Activated naive CD4-positive, alpha-beta T cell treated with anti-CD3 and anti-CD28 coated beads, Interleukin-2, amount 10 ng/mL, durations not matched to agents 7 days and 5 days (primary cell): ENCODE data around the gene ATOH8.
"Not testable (repeated sequence)": the region's sequence is repeated elsewhere in the genome, so short reads cannot be mapped to it uniquely, and the experiment has no call there.

Experiments
- CTCF ChIA-PET: fragments of 350-600 bp; sonication (Branson Sonifier 250); formaldehyde crosslinking; loops from one replicate; lab custom pipeline; 2021; ENCODE audit warnings: antibody characterized with exemption; lab: Charles Lee
- DNase-seq: peaks from one replicate; pipeline ENCODE4 v3.0.0-alpha.2; 2020
- H3K27ac Mint-ChIP-seq: one replicate; pipeline ENCODE4 v1.8.0; 2021; ENCODE audit warnings: mild to moderate bottlenecking, moderate library complexity, mixed read lengths
- H3K27me3 Mint-ChIP-seq: one replicate; pipeline ENCODE4 v1.8.0; 2021; ENCODE audit warnings: mild to moderate bottlenecking, mixed read lengths
- H3K36me3 Mint-ChIP-seq: one replicate; pipeline ENCODE4 v1.8.0; 2021; ENCODE audit warnings: mixed read lengths
- H3K4me1 Mint-ChIP-seq: one replicate; pipeline ENCODE4 v1.8.0; 2021; ENCODE audit warnings: mixed read lengths
- H3K4me3 Mint-ChIP-seq: one replicate; pipeline ENCODE4 v1.8.0; 2021; ENCODE audit warnings: mild to moderate bottlenecking, moderate library complexity, mixed read lengths
- H3K9me3 Mint-ChIP-seq: one replicate; pipeline ENCODE4 v1.8.0; 2021; ENCODE audit warnings: mixed read lengths

The ATOH8 gene

GRCh38 chr2:85712849-85713612 lies 40.8 kb upstream of the ATOH8 start:
- CTCF ChIA-PET, result interaction anchor here (0.6 to 3.8 kb wide), 7 partner anchors 12 to 108 kb away, joined by 3 to 19 read pairs (median 4); no protein-coding TSS in a partner anchor
- H3K4me1 Mint-ChIP-seq, result peaks cover 42% of the 10 kb centered on the region

DNA sequence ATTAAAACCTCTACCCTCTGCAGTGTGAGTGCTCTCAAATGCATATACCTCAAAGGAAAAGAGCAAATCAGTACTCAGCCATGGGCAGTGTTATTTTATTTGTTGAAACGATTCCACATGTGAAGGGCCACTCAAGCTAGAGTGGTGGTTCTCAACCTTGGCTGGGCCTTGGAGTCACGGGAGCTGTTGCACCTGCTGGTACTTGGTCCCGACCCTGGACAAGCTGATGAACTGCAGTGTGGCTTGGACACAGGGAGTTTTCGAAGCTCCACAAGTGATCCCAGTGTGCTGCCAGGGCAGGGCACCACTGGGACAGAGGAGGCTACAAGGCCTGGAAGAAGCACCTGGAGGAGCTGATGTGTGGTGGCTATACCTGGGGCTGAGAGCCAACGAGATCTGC lies 40.0 kb upstream of the ATOH8 start:
- peaks cover 50% of the 10 kb centered on the region for H3K27me3 Mint-ChIP-seq
- DNase-seq, result no peak
- H3K4me3 Mint-ChIP-seq, result no peak overlapping the region
- H3K4me1 Mint-ChIP-seq, result peaks cover 42% of the 10 kb centered on the region
- H3K27ac Mint-ChIP-seq, result no peak overlapping the region
- no peaks in the 10 kb centered on the region for H3K9me3 Mint-ChIP-seq
- no peaks in the 10 kb centered on the region for H3K36me3 Mint-ChIP-seq
- CTCF ChIA-PET, result interaction anchor here (0.6 to 3.8 kb wide), 7 partner anchors 11 to 107 kb away, joined by 3 to 19 read pairs (median 3); no protein-coding TSS in a partner anchor

More at GRCh38 chr2:85712849-85713612, 40.8 kb upstream of the ATOH8 start:
- peak overlapping the region; percentile 40 for H3K27ac Mint-ChIP-seq
- H3K4me3 Mint-ChIP-seq, result no peak overlapping the region
- H3K9me3 Mint-ChIP-seq, result no peaks in the 10 kb centered on the region
- H3K27me3 Mint-ChIP-seq, result peaks cover 42% of the 10 kb centered on the region
- H3K36me3 Mint-ChIP-seq, result no peaks in the 10 kb centered on the region
- DNase-seq, result no peak

DNA sequence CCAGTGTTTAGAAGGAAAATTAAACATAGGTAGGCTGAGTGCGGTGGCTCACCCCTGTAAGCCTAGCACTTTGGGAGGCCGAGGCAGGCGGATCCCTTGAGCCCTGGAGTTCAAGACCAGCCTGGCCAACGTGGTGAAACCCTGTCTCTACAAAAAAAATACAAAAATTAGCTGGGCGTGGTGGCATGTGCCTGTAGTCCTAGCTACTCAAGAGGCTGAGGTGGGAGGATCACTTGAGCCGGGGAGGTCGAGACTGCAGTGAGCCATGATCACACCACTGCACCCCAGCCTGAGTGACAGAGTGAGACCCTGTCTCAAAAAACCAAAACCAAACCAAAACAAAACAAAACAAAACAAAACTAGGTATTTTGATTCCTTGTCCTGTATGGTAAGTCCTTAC lies 39.4 kb upstream of the ATOH8 start:
- not testable (repeated sequence) for H3K4me3 Mint-ChIP-seq, DNase-seq, H3K9me3 Mint-ChIP-seq, H3K36me3 Mint-ChIP-seq
- H3K27ac Mint-ChIP-seq, result peak overlapping the region; percentile 60
- peaks cover 56% of the 10 kb centered on the region for H3K27me3 Mint-ChIP-seq
- peaks cover 42% of the 10 kb centered on the region for H3K4me1 Mint-ChIP-seq
- CTCF ChIA-PET, result interaction anchor here (0.8 to 3.8 kb wide), 6 partner anchors 11 to 77 kb away, joined by 3 to 19 read pairs (median 4); no protein-coding TSS in a partner anchor

DNA sequence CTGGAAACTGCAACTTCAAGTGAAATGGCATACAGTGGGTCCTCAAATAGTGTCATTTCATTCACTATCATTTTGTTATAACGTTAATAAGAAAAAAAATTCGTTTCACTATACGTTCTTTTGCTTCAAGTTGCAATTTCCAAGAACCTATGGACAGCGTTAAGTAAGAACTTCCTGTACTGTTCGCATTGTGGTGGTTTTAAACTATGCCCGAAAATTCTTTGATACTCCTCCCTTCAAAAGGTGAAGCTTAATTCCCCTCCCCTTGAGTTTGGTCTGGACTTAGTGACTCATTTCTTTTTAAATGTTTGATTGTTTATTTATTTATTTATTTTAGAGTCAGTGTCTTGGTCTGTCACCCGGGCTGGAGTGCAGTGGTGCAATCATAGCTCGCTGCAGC lies 39.0 kb upstream of the ATOH8 start:
- Mint-ChIP-seq H3K4me3 (no peak overlapping the region), H3K4me1 (peaks cover 40% of the 10 kb centered on the region), H3K9me3 (no peaks in the 10 kb centered on the region), H3K27me3 (peaks cover 57% of the 10 kb centered on the region), H3K36me3 (no peaks in the 10 kb centered on the region), H3K27ac (peak overlapping the region; percentile 79)
- DNase-seq, result no peak
- CTCF ChIA-PET, result interaction anchor here (1.1 to 3.8 kb wide), 6 partner anchors 8 to 113 kb away, joined by 3 to 19 read pairs (median 6); no protein-coding TSS in a partner anchor

DNA sequence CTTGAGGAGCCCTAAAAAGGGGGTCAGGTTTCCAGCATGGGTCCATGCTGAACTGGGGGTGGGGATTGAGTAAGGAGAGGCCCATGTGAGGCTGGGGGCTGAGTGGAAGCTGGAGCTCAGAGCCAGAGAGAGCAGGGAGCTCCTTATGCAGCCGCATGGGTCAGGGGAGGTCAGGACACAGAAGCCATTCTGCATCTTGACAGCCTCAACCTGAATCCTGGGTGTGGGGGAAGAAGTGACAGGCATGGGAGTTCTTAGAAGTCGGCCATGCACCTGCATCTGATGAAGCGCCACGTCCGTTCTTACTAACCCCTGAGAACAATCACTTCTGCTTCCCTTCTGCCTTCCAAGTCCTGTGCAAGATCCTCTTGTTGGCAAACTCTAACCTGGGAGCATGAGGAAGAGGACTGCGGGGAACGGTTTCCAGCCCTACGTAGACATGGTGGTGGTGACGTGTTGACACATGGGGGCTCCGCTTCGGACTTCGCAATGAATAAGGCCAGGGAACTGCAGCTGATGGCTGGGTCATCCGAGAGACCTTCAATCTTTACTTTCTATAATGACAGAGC lies 37.4 kb upstream of the ATOH8 start:
- no peaks in the 10 kb centered on the region for H3K36me3 Mint-ChIP-seq
- peaks cover 47% of the 10 kb centered on the region for H3K27me3 Mint-ChIP-seq
- peaks cover 34% of the 10 kb centered on the region for H3K4me1 Mint-ChIP-seq
- CTCF ChIA-PET, result interaction anchor here (2.3 to 3.8 kb wide), 2 partner anchors 9 to 37 kb away, joined by 13 to 19 read pairs; no protein-coding TSS in a partner anchor
- peaks cover 6% of the 10 kb centered on the region for H3K9me3 Mint-ChIP-seq
- DNase-seq, result no peak
- H3K4me3 Mint-ChIP-seq, result no peak overlapping the region
- no peak overlapping the region for H3K27ac Mint-ChIP-seq

DNA sequence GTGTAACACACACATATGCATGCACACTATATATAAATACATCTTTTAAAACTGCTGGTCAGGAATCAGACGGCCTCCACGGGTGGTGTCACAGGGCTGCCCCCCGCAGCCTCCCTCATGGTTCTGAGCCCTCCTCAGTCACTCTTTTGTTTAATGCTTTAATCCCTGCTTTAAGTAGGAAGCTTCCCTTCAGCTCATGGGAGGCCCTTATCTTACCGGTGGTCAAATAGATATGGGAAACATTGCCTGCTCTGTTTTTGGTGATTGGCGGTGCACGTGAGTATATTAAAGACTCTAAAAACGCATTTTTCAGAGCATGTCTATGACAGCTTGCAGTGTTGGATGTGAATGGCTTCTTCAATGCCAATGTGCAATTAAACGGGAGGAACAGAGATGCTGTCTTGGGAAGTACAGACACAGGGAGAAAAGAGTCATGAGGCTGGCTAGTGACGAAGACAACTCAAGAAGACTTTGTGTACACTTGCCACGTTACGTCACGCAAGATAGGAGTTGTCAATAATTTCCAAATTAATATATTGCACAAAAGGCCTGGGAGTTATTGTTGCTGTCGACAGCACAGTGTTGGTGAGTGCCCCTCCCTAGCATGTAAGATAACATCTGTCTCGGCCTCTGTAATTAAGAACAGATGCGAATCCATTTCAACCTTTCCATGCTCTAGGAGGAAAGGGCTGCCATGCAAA lies 36.3 kb upstream of the ATOH8 start:
- peaks cover 6% of the 10 kb centered on the region for H3K9me3 Mint-ChIP-seq
- no peak for DNase-seq
- H3K4me3 Mint-ChIP-seq, result no peak overlapping the region
- no peaks in the 10 kb centered on the region for H3K36me3 Mint-ChIP-seq
- H3K27me3 Mint-ChIP-seq, result peaks cover 43% of the 10 kb centered on the region
- peaks cover 34% of the 10 kb centered on the region for H3K4me1 Mint-ChIP-seq
- CTCF ChIA-PET, result interaction anchor here (1.1 to 3.6 kb wide), 3 partner anchors 38 to 81 kb away, joined by 3 to 17 read pairs (median 7); no protein-coding TSS in a partner anchor
- no peak overlapping the region for H3K27ac Mint-ChIP-seq

- CTCF ChIA-PET, result interaction anchor here (1.1 to 3.6 kb wide), 3 partner anchors 38 to 81 kb away, joined by 3 to 17 read pairs (median 7); no protein-coding TSS in a partner anchor
- peaks cover 42% of the 10 kb centered on the region for H3K27me3 Mint-ChIP-seq
- H3K9me3 Mint-ChIP-seq, result peaks cover 6% of the 10 kb centered on the region
- no peak for DNase-seq
- no peak overlapping the region for H3K27ac Mint-ChIP-seq
- no peak overlapping the region for H3K4me3 Mint-ChIP-seq
- H3K36me3 Mint-ChIP-seq, result no peaks in the 10 kb centered on the region
- peaks cover 34% of the 10 kb centered on the region for H3K4me1 Mint-ChIP-seq
These were observed 35.8 kb upstream of the ATOH8 start for GRCh38 chr2:85718009-85718391.

- CTCF ChIA-PET, result interaction anchor here (0.9 to 3.6 kb wide), 9 partner anchors 10 to 109 kb away, joined by 3 to 17 read pairs (median 8); no protein-coding TSS in a partner anchor
- peaks cover 28% of the 10 kb centered on the region for H3K4me1 Mint-ChIP-seq
- no peaks in the 10 kb centered on the region for H3K36me3 Mint-ChIP-seq
- DNase-seq, result no peak
- peaks cover 6% of the 10 kb centered on the region for H3K9me3 Mint-ChIP-seq
- H3K27ac Mint-ChIP-seq, result no peak overlapping the region
- H3K4me3 Mint-ChIP-seq, result no peak overlapping the region
- peaks cover 50% of the 10 kb centered on the region for H3K27me3 Mint-ChIP-seq
These were observed 34.8 kb upstream of the ATOH8 start for GRCh38 chr2:85718885-85719492.

DNA sequence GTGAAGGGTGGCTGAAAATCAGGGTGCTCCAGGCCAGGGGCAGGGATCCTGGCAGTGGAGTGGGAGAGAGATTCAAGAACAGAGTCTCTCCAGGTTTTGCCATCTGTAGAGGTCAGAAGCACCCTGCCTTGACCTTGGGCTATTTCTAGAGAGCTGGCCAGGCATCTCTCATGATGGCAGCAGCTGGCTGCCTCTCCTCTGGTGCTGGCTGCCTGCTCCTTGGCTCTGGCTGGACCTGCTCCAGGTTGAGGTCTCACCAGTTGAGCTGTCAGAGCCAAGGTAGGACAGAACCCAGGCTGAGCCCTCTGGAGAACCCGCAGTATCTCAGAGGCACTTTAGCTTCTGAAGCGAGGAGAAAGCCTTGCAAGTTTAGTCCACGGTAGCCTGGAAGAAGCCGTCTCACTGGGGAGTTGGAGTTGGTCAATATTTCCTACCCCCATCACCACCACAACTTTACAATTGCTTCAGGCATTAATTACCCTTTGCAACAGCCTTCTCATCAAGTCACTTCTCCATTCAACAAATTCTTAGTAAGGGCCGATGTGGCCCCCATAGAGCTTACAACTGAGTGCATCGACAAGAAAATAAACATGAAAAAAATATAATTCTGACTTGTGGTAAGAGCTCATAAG lies 34.1 kb upstream of the ATOH8 start:
- Mint-ChIP-seq H3K4me3 (no peak overlapping the region), H3K4me1 (peaks cover 21% of the 10 kb centered on the region), H3K27ac (no peak overlapping the region), H3K36me3 (no peaks in the 10 kb centered on the region), H3K27me3 (peaks cover 57% of the 10 kb centered on the region), H3K9me3 (peaks cover 6% of the 10 kb centered on the region)
- no peak for DNase-seq
- CTCF ChIA-PET, result interaction anchor here (0.9 to 3.6 kb wide), 10 partner anchors 10 to 108 kb away, joined by 3 to 17 read pairs (median 8); no protein-coding TSS in a partner anchor

DNA sequence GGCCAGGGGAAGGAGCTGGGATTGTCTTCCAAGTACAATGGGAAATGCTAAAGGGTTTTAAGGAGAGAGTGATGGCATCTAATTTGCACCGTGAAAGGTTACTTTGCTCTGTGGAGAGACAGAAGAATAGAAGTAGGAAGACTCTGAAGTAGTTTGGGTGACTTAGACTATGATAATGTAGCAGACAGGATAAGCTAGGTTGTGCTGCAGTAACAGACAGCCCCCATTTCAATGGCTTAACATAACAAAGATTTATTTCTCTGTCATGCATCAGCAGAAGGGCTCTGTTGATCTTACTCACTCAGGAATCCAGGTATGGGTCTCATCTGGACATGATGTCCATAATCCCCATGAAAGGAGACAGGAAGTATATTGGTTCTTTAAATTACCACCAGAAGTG lies 33.3 kb upstream of the ATOH8 start:
- H3K27me3 Mint-ChIP-seq, result peaks cover 61% of the 10 kb centered on the region
- peaks cover 13% of the 10 kb centered on the region for H3K4me1 Mint-ChIP-seq
- DNase-seq, result no peak
- CTCF ChIA-PET, result interaction anchor here (0.9 to 3.6 kb wide), 7 partner anchors 13 to 93 kb away, joined by 3 to 17 read pairs (median 8); no protein-coding TSS in a partner anchor
- H3K36me3 Mint-ChIP-seq, result no peaks in the 10 kb centered on the region
- H3K4me3 Mint-ChIP-seq, result no peak overlapping the region
- no peak overlapping the region for H3K27ac Mint-ChIP-seq
- peaks cover 6% of the 10 kb centered on the region for H3K9me3 Mint-ChIP-seq

- Mint-ChIP-seq H3K27me3 (peaks cover 55% of the 10 kb centered on the region), H3K27ac (no peak overlapping the region), H3K9me3 (peaks cover 6% of the 10 kb centered on the region), H3K36me3 (no peaks in the 10 kb centered on the region), H3K4me1 (peaks cover 2% of the 10 kb centered on the region), H3K4me3 (no peak overlapping the region)
- CTCF ChIA-PET, result interaction anchor here (2.4 kb wide), 1 partner anchor 29 kb away, joined by 9 read pairs; no protein-coding TSS in a partner anchor
- no peak for DNase-seq
These were observed 32.1 kb upstream of the ATOH8 start for GRCh38 chr2:85721641-85722040.

GRCh38 chr2:85722519-85722918 lies 31.3 kb upstream of the ATOH8 start:
- Mint-ChIP-seq H3K36me3 (no peaks in the 10 kb centered on the region), H3K4me1 (no peaks in the 10 kb centered on the region), H3K4me3 (no peak overlapping the region), H3K9me3 (peaks cover 6% of the 10 kb centered on the region), H3K27me3 (peaks cover 56% of the 10 kb centered on the region), H3K27ac (no peak overlapping the region)
- CTCF ChIA-PET, result interaction anchor here (1.0 to 1.1 kb wide), 2 partner anchors 28 to 44 kb away, joined by 3 to 7 read pairs; no protein-coding TSS in a partner anchor
- DNase-seq, result no peak
